GM11168 (cell line): ENCODE results near the gene OCLN.
"Not testable (repeated sequence)": the region's sequence is repeated elsewhere in the genome, so short reads cannot be mapped to it uniquely, and the experiment has no call there.

Experiments
- in situ Hi-C: fragments of 300-500 bp; cut with MboI; formaldehyde crosslinking; loops from one replicate; pipeline ENCODE4 v1.12.0; 2022; ENCODE audit warnings: low sequenced_read_pairs; ENCODE audit not compliant: unreplicated experiment

OCLN gene

GRCh38 chr5:69491027-69491426, 1.6 kb upstream of the OCLN start:
- in situ Hi-C loops: no loop called here

- in situ Hi-C loops: no loop called here
These were observed 676 bp upstream of the OCLN start for GRCh38 chr5:69491838-69492390.

- in situ Hi-C loops: no loop called here
These were observed 369 bp downstream of the OCLN start for GRCh38 chr5:69492923-69493395.

GRCh38 chr5:69493396-69494133, 975 bp downstream of the OCLN start:
- in situ Hi-C loops: no loop called here

GRCh38 chr5:69494452-69494851, 1.9 kb downstream of the OCLN start:
- in situ Hi-C loops: no loop called here

GRCh38 chr5:69497006-69497520, 4.5 kb downstream of the OCLN start:
- in situ Hi-C loops: no loop called here

- in situ Hi-C loops: no loop called here
These were observed 5.8 kb downstream of the OCLN start for GRCh38 chr5:69498384-69498783.

GRCh38 chr5:69502367-69502766, 9.8 kb downstream of the OCLN start:
- in situ Hi-C loops: no loop called here

GRCh38 chr5:69502767-69503488, 10.3 kb downstream of the OCLN start:
- in situ Hi-C loops: no loop called here

- in situ Hi-C loops: no loop called here
These were observed 11.4 kb downstream of the OCLN start for GRCh38 chr5:69504036-69504435.

GRCh38 chr5:69505306-69505705, 12.7 kb downstream of the OCLN start:
- in situ Hi-C loops: no loop called here

- in situ Hi-C loops: no loop called here
These were observed 16.6 kb downstream of the OCLN start for GRCh38 chr5:69509212-69509611.

- in situ Hi-C loops: no loop called here
These were observed 18.1 kb downstream of the OCLN start for GRCh38 chr5:69510694-69511093.

- in situ Hi-C loops: no loop called here
These were observed 20.2 kb downstream of the OCLN start for GRCh38 chr5:69512740-69513260.

- in situ Hi-C loops: not testable (repeated sequence)
These were observed 23.0 kb downstream of the OCLN start for GRCh38 chr5:69515570-69515969.

- in situ Hi-C loops: no loop called here
These were observed 24.2 kb downstream of the OCLN start for GRCh38 chr5:69516769-69517168.

GRCh38 chr5:69517763-69518212, 25.2 kb downstream of the OCLN start:
- in situ Hi-C loops: no loop called here

GRCh38 chr5:69519285-69519684, 26.7 kb downstream of the OCLN start:
- in situ Hi-C loops: no loop called here

GRCh38 chr5:69522035-69522434, 29.4 kb downstream of the OCLN start:
- in situ Hi-C loops: no loop called here

- in situ Hi-C loops: no loop called here
These were observed 32.9 kb downstream of the OCLN start for GRCh38 chr5:69525490-69525889.

- in situ Hi-C loops: no loop called here
These were observed 34.1 kb downstream of the OCLN start for GRCh38 chr5:69526660-69527059.
